ENCODE measurements around the gene CYFIP2.

DNA sequence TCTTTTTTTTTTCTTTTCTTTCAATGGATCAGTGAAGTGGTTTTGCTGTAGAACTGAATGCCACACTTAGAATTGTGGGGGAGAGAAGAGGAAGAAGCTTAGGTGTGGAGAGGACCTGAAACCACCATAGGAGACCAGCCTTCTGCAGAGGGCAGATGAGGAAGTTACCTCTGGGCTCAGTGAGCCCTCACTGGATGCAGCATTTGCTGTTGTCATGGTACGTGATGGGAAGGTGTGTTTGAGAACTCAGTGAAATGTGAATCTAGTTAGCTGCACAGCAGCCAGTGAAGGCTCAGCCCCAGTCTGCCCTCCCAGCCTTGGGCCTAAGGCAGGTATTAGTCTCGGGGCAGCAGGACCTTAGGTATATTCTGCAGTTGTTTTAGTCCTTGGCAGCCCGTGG, 17.5 kb downstream of the CYFIP2 start:
- TF ChIP-seq, protein P1, sequence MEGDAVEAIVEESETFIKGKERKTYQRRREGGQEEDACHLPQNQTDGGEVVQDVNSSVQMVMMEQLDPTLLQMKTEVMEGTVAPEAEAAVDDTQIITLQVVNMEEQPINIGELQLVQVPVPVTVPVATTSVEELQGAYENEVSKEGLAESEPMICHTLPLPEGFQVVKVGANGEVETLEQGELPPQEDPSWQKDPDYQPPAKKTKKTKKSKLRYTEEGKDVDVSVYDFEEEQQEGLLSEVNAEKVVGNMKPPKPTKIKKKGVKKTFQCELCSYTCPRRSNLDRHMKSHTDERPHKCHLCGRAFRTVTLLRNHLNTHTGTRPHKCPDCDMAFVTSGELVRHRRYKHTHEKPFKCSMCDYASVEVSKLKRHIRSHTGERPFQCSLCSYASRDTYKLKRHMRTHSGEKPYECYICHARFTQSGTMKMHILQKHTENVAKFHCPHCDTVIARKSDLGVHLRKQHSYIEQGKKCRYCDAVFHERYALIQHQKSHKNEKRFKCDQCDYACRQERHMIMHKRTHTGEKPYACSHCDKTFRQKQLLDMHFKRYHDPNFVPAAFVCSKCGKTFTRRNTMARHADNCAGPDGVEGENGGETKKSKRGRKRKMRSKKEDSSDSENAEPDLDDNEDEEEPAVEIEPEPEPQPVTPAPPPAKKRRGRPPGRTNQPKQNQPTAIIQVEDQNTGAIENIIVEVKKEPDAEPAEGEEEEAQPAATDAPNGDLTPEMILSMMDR (optimal IDR thresholded peaks at IDR 0.05 in 1 of 3, IDR thresholded peaks at IDR 0.05 in 1 of 3, conservative IDR thresholded peaks at IDR 0.05 in 1 of 3; ENCODE audit: extremely low read depth in 1 of 3, insufficient read depth in 2 of 3, low read length in 3 of 3) = no peak
- no peak for TF ChIP-seq EZH2 (IDR thresholded peaks at IDR 0.05; ENCODE audit: low read length)
